ENCODE data around the gene PPT1.

Gene PPT1

GRCh38 chr1:40096977-40097782, at the start of gene PPT1:
TSS of gene PPT1 (minus strand) at chr1:40097252. CDS start at chr1:40097238, 14 bp downstream.
- DNase-seq (ENCODE audit: low spot score), result peak; percentile 82
- no peak for TF ChIP-seq CTCF (IDR thresholded peaks at IDR 0.05; ENCODE audit: extremely low read depth, missing control alignments)

- peak; percentile 62 for TF ChIP-seq CTCF (IDR thresholded peaks at IDR 0.05; ENCODE audit: extremely low read depth, missing control alignments)
- peak; percentile 57 for DNase-seq (ENCODE audit: low spot score)
Measured at GRCh38 chr1:40143891-40144575, 47.0 kb upstream of the PPT1 start.

GRCh38 chr1:40141878-40142535, 45.0 kb upstream of the PPT1 start:
- TF ChIP-seq CTCF (IDR thresholded peaks at IDR 0.05; ENCODE audit: extremely low read depth, missing control alignments), result no peak
- DNase-seq (ENCODE audit: low spot score), result no peak

- no peak for TF ChIP-seq CTCF (IDR thresholded peaks at IDR 0.05; ENCODE audit: extremely low read depth, missing control alignments)
- DNase-seq (ENCODE audit: low spot score), result no peak
Measured at GRCh38 chr1:40140211-40140973, 43.3 kb upstream of the PPT1 start.

- no peak for DNase-seq (ENCODE audit: low spot score)
- TF ChIP-seq CTCF (IDR thresholded peaks at IDR 0.05; ENCODE audit: extremely low read depth, missing control alignments), result no peak
Measured at GRCh38 chr1:40133839-40134238, 36.8 kb upstream of the PPT1 start.

- DNase-seq (ENCODE audit: low spot score), result no peak
Measured at GRCh38 chr1:40133312-40133665, 36.2 kb upstream of the PPT1 start.

More at GRCh38 chr1:40133312-40133665, 36.2 kb upstream of the PPT1 start:
- no peak for TF ChIP-seq CTCF (IDR thresholded peaks at IDR 0.05; ENCODE audit: extremely low read depth, missing control alignments)

All from GM20000 (cell line).